ENCODE results near the gene HSD3B1.

GRCh38 chr1:119470958-119471357 lies 36.1 kb upstream of the HSD3B1 start:
- TF ChIP-seq POLR2A (IDR thresholded peaks at IDR 0.05; ENCODE audit: extremely low read depth, insufficient read length), result no peak
- TF ChIP-seq, protein P1, sequence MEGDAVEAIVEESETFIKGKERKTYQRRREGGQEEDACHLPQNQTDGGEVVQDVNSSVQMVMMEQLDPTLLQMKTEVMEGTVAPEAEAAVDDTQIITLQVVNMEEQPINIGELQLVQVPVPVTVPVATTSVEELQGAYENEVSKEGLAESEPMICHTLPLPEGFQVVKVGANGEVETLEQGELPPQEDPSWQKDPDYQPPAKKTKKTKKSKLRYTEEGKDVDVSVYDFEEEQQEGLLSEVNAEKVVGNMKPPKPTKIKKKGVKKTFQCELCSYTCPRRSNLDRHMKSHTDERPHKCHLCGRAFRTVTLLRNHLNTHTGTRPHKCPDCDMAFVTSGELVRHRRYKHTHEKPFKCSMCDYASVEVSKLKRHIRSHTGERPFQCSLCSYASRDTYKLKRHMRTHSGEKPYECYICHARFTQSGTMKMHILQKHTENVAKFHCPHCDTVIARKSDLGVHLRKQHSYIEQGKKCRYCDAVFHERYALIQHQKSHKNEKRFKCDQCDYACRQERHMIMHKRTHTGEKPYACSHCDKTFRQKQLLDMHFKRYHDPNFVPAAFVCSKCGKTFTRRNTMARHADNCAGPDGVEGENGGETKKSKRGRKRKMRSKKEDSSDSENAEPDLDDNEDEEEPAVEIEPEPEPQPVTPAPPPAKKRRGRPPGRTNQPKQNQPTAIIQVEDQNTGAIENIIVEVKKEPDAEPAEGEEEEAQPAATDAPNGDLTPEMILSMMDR (IDR thresholded peaks at IDR 0.05; ENCODE audit: low read depth, low read length), result no peak
- no peak for TF ChIP-seq MYC (IDR thresholded peaks at IDR 0.05; ENCODE audit: low read depth, low read length)
